Nephron progenitor cell (in vitro differentiated cells): ENCODE results near the gene CLMP.
"Not testable (repeated sequence)": the region's sequence is repeated elsewhere in the genome, so short reads cannot be mapped to it uniquely, and the experiment has no call there.

ENCODE experiments used
- DNase-seq: peaks from one replicate; pipeline ENCODE4 v3.0.0; 2021
- H3K27ac Mint-ChIP-seq: 2 replicates; pipeline ENCODE4 v1.8.0; 2021; ENCODE audit warnings: mild to moderate bottlenecking, moderate library complexity, mixed read lengths
- H3K27me3 Mint-ChIP-seq: 2 replicates; pipeline ENCODE4 v1.8.0; 2021; ENCODE audit warnings: mild to moderate bottlenecking, low read depth, mixed read lengths; ENCODE audit not compliant: poor library complexity
- H3K36me3 Mint-ChIP-seq: 2 replicates; pipeline ENCODE4 v1.8.0; 2021; ENCODE audit warnings: low read depth, mixed read lengths
- H3K4me1 Mint-ChIP-seq: 2 replicates; pipeline ENCODE4 v1.8.0; 2021; ENCODE audit warnings: mixed read lengths
- H3K4me3 Mint-ChIP-seq: 2 replicates; pipeline ENCODE4 v1.8.0; 2021; ENCODE audit warnings: mild to moderate bottlenecking, moderate library complexity, mixed read lengths
- H3K9me3 Mint-ChIP-seq: 2 replicates; pipeline ENCODE4 v1.8.0; 2021; ENCODE audit warnings: mild to moderate bottlenecking, moderate library complexity, mixed read lengths
- CTCF ChIP-seq: fragments of 200-600 bp; sonication (generic); IDR thresholded peaks from 2 replicates; pipeline ENCODE4 v1.5.0; 2021; ENCODE audit warnings: antibody characterized with exemption

CLMP gene

GRCh38 chr11:123152951-123153350, 42.1 kb downstream of the CLMP start:
- Mint-ChIP-seq H3K27me3 (peaks cover 3% of the 10 kb centered on the region), H3K27ac (peak overlapping the region; percentile 1), H3K36me3 (peaks cover 24% of the 10 kb centered on the region), H3K9me3 (no peaks in the 10 kb centered on the region), H3K4me3 (no peak overlapping the region), H3K4me1 (peaks cover 50% of the 10 kb centered on the region)
- no peak for DNase-seq
- no peak for TF ChIP-seq CTCF

GRCh38 chr11:123152346-123152745, 42.7 kb downstream of the CLMP start:
- H3K27me3 Mint-ChIP-seq, H3K4me3 Mint-ChIP-seq, H3K9me3 Mint-ChIP-seq, H3K27ac Mint-ChIP-seq, DNase-seq: not testable (repeated sequence)
- peaks cover 47% of the 10 kb centered on the region for H3K4me1 Mint-ChIP-seq
- peaks cover 20% of the 10 kb centered on the region for H3K36me3 Mint-ChIP-seq

DNA sequence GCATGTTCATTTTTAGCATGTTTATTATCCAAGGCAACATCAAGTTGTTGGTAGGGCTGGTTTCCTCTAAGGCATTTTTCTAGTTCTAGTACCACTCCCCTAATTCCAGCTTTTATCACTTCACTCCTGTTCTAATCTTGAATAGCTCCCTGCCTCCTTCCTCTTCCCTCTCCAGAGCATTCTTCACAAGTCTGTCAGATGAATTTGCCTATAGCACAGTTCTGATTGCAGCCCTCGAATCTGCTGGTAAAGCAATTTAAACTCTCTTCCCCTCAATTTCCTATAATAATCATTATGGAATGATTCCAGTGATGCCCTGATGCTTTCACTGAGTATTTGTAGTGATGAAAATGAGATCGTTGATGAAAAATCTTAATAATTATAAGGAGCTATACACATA, 43.3 kb downstream of the CLMP start:
- Mint-ChIP-seq H3K27me3 (peaks cover 3% of the 10 kb centered on the region), H3K36me3 (peaks cover 19% of the 10 kb centered on the region), H3K4me1 (peaks cover 47% of the 10 kb centered on the region), H3K9me3 (no peaks in the 10 kb centered on the region), H3K27ac (no peak overlapping the region), H3K4me3 (no peak overlapping the region)
- DNase-seq: no peak
- no peak for TF ChIP-seq CTCF

DNA sequence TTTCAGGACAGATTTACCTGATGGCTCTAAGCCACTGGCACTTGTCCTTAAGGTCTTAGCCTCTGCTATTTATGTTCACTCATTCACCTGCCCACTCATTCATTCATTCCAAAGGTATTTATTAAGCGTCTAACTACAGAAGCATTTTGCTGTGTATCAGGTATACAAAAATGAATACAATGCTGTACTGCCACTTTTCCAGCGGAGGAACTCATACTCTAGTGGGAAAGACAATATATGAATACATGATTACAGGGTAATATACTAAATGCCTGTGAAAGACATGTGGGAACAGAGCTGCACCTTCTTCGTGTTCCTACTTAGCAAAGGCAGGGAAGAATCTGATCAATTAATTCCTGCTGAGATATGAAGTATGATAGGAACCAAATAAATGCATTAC, 43.7 kb downstream of the CLMP start:
- Mint-ChIP-seq H3K9me3 (no peaks in the 10 kb centered on the region), H3K27ac (no peak overlapping the region), H3K27me3 (peaks cover 3% of the 10 kb centered on the region), H3K4me3 (no peak overlapping the region), H3K4me1 (peaks cover 47% of the 10 kb centered on the region), H3K36me3 (peaks cover 15% of the 10 kb centered on the region)
- no peak for DNase-seq
- TF ChIP-seq CTCF: no peak

GRCh38 chr11:123150882-123151281, 44.2 kb downstream of the CLMP start:
- no peaks in the 10 kb centered on the region for H3K9me3 Mint-ChIP-seq
- H3K4me1 Mint-ChIP-seq: peaks cover 47% of the 10 kb centered on the region
- peaks cover 10% of the 10 kb centered on the region for H3K36me3 Mint-ChIP-seq
- peaks cover 3% of the 10 kb centered on the region for H3K27me3 Mint-ChIP-seq
- DNase-seq: no peak
- no peak for TF ChIP-seq CTCF
- no peak overlapping the region for H3K4me3 Mint-ChIP-seq
- no peak overlapping the region for H3K27ac Mint-ChIP-seq

- no peaks in the 10 kb centered on the region for H3K9me3 Mint-ChIP-seq
- H3K27me3 Mint-ChIP-seq: peaks cover 3% of the 10 kb centered on the region
- H3K4me1 Mint-ChIP-seq: peaks cover 63% of the 10 kb centered on the region
- H3K27ac Mint-ChIP-seq: peak overlapping the region; percentile 77
- H3K36me3 Mint-ChIP-seq: no peaks in the 10 kb centered on the region
- H3K4me3 Mint-ChIP-seq: no peak overlapping the region
- no peak for DNase-seq
- TF ChIP-seq CTCF: no peak
Observed at GRCh38 chr11:123148965-123149364, 46.1 kb downstream of the CLMP start.
